CD4-positive, alpha-beta T cell treated with Interleukin-21 for 1 hour (primary cell): ENCODE measurements around the gene ANKMY1.
"Not testable (repeated sequence)": the region's sequence is repeated elsewhere in the genome, so short reads cannot be mapped to it uniquely, and the experiment has no call there.

ENCODE experiments used
- DNase-seq: peaks from one replicate; pipeline ENCODE4 v3.0.0-alpha.2; 2020

ANKMY1 gene

DNA sequence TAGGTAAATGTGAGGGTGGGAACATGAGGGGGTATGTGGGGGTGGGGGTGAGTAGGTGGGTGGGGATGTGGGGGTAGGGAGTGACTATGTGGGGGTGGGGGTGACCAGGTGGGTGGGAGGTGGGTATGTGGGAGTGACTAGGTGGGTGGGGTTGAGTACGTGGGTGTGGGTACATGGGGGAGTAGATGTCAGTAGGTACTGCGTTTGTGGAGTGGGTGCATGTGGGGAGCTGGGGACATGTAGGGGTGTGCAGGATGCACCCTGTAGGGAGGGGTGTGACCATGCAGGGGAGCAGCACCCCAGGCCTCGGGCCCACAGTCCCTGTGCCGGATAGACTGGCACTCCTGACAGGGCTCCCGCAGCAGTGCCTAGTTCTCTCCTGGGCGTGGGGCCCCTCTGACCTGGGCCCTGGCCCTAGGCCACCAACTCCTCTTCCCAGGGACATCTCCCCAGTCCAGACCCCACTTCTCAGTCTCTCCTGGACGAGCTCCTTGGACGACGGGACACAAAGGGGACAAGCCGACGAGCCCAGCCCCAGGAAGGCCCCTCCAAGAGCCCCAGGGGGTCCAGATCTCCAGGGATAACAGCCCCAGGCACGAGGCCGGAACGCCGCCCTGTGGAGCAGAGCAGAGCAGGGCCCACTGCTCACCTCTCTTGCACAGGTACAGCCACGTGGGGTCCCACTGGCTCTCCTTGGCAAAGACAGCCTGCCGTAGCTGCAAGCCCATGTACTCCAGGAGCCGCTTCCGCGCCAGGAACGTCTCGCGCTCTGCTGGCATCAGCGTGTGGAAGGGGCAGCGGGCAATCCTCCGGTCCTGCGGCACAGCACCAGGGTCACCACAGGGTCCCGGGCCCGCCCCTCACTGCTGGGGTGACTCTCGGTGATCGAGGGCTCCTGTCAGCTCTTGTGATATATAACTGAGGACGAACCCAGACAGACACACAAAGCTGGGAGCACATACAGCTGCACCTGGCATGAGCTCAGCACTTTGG is 58.2 kb downstream of the ANKMY1 start:
- DNase-seq, result no peak

DNA sequence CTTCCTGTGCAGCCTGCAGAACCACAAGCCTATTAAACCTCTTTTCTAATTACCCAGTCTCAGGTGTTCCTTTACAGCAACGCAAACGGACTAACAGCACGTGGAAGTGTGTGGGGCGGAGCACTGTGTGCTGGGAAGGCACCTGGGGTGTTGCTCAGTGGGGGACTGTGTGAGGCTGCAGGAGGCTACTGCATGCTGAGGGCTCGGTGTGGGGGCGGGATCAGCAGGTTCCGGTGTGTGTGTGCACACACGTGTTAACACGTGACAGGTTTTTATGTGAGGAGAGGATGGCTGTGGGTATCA is 58.9 kb downstream of the ANKMY1 start:
- DNase-seq, result no peak

DNA sequence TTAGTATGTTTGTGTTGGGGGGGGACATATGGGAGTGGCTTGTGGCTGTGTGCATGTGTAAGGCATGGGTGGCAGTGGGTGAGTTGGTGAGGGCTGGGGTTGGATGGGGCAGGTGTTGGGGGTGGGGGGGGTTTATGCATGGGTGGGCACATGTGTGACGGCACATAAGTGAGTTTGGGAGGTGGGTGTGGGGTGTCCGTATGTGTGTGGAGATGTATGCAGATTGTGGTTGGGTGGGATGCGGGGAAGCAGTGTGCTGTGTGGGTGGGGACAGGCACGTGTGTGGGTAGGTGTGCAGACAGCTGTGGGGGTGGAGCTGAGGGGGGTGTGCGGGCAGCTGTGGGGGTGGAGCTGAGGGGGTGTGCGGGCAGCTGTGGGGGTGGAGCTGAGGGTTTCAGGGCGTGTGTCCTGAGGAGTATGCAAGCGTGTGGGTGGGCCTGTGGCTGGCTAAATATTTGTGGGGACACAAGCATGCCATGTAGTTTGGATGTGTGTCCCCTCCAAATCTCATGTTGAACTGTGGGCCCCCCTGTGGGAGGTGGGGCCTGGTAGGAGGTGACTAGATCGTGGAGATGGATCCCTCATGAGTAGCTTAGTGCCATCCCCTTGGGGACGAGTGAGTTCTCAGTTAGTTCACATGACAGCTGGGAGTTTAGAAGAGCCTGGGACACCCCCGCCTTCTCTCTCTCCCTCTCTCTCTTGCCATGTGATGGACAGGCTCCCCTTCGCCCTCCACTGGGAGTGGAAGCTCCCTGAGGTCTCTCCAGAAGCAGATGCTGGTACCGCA is 59.4 kb downstream of the ANKMY1 start:
- DNase-seq, result no peak

DNA sequence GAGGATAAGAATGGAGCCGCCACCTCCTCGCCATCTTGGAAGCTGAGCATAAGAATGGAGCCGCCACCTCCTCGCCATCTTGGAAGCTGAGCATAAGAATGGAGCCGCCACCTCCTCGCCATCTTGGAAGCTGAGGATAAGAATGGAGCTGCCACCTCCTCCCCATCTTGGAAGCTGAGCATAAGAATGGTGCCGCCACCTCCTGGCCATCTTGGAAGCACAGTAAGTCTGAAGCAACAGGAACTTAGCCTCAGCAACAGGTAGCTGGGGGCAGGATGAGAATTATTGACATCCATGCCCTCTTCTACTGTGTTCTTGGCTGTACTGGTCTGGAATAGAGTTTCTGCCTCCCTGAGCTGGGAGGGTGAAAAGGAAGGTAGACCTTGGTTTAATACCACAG is 60.7 kb downstream of the ANKMY1 start:
- DNase-seq, result not testable (repeated sequence)

DNA sequence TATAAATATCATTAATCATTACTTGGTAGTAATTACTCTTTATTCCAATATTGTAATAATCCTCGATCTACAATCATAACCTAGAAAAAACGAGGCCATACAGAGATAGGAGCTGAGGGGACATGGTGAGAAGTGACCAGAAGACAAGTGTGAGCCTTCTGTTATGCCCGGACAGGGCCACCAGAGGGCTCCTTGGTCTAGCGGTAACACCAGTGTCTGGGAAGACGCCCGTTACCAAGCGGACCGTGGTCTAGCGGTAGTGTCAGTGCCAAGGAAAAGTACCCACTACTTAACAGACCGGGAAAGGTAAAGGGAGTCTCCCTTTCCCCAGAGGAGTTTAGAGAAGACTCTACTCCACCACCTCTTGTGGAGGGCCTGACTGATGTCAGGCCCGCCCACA is 62.8 kb downstream of the ANKMY1 start:
- not testable (repeated sequence) for DNase-seq

DNA sequence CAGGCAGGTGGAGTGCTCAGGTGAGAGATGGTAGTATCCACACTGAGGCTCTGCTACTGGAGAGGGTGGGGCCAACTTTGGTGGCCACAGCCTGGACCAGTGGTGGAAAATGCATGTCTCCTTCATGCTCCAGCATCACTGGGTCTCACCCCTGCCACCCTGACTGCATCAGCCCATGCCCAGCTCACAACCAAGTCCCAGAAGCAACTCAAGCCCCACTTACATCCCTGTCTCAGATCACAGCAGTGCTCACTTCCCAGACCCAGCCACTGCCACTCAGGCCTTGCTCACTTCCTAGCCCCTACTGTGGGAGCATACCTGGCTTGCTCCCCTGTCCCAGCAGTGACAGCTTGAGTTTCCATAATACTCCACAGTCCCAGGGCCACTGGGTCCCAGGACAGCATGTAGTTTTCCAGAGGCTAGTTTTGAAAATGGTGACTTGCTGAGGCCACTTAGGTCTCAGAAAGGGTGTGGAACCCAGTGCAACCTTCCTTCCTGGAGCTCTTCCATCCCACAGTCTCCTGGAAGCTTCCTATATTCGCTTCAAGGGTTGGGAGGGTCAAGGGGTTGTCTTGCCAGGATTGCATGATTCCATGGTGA is 63.5 kb downstream of the ANKMY1 start:
- no peak for DNase-seq

DNA sequence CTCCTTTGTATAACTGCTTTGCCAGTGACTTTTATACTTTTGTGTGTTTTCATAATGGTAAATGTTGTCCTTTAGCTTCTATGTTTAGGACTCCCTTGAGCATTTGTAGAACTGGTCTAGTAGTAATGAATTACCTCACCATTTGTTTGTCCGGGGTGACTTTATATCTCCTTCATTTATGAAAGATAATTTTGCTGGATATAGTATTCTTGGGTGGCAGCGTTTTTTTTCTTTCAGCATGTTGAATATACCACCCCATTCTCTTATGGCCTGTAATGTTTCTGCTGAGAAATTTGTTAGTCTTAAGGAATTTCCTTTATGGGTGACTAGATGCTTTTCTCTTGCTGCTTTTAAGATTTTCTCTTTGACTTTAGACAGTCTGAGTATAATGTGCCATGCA is 66.3 kb downstream of the ANKMY1 start:
- no peak for DNase-seq

DNA sequence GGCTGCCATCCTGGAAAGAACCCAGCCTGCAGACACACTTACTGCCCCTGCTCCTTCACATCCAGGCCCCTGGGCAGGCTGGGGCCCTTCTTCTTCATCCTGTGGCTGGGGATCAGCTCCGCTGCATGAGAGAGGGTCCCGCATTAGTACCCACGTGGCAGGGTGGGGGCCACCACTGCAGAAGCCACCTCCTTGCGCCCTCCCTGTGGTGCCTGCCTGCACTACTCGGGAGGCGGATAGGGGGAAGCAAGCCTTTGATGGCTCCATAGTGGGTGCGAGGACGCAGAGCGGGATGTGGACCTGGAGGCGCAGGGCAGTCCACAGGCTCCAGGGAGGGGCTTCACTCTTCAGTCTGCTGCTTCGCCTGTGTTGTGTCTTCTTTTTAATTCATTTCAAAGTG is 75.6 kb downstream of the ANKMY1 start:
- no peak for DNase-seq

DNA sequence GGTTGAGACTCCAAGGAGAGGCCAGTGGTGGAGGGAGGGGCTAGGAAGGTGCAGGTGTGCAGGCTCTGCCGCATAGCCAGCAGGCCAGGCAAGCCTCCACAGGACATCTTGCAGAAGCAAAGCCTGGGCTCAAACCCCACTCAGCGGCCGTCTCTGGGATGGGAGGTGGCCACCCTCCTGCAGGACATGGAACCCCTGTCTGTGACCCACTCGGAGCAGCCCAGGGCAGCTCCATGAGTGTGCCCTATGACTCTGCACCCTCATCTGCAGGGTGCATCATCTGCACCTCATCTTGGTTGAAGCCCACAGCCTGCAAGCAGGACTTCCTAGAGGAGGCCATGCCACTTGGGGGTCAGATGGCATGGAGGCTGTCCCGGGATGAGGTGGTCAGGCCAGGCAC is 76.1 kb downstream of the ANKMY1 start:
- DNase-seq, result no peak

DNA sequence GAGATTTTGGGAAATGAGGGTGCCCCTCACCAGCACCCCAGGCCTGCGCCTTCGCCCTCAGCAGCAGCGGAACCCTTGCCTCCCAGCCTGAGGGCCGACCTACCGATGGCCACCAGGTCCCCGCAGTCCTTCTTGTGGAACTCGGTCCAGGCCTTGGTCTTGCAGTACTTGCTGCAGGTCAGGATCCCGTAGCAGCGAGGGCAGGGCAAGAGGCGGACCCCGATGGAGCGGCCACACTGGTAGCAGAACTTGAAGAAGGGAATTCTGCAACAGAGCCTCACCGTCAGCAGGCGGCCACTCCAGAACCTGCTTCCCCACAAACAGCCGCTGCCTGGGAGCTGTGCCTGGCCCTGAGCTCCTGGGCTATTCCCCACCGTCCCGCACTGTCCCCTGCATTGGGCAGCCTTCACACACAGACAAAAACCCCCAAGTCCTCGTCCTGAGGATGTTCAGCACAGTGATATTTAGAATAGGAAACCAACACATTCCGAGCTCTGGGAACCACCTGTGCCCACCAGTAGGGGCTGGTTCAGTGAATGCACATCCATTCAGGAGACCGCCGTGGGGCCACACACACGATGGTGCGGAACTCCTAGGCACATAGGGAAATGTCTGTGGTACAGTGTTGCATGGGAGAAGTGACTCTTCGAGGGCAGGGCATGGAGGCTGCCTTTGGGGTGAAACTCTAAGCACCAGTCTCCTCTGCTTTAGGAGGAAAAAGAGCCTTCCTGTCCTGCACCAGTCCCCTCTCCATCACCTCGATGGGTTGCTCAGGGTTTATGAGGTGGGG is 76.8 kb downstream of the ANKMY1 start:
- no peak for DNase-seq

DNA sequence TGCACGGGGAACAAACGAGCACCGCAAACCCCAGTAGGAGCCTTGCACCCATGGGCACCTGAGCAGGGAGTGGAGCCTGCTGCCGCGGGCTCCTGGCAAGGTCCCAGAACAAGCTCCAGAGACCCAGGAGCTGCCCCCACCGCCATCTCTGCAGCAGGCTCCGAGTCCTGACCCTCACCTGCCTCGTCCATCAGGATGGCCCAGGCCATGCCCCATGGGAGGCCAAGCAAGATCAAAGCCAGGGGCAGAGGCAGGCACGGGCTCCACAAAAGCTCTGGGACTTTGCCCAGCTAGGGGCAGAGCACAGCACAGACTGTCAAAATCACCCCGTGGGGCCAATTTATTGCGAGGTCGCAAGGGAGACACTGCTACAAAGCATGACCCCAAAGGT is 78.7 kb downstream of the ANKMY1 start:
- DNase-seq, result no peak

DNA sequence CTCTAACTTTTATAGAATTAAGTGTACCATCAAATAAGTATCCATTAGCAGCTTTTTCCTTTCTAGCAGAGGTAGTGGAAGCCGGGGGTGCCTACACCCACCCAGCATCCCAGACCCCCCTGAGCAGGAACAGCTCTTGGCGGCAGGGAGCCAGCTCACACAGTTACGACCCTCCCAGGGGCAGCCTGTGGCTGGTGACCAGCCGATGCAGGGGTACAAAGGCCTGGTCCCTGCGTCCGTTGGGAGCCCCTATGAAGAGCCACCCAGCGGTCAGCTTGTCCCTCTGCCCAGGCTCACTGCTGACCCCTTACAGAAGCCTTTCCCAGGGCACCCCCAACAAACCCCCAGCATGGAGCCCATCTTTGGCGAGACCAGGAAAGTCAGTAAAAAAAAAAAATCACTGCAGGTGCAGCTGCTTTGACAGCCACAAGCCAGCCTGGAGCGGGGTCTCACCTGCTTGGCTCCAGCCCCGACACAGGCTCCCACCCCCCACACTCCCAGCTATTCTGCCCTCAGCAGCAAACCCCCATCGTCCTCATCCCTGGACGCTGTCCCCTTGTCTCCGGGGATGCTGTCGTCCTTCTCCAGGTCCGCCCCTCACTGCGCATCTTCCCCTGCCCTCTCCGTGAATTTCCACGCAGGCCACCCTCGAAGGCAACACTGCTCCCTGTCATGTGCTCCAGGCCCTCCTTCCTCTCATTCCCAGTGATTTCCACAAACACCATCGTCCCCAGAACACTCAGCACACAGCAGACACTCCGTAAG is 79.3 kb downstream of the ANKMY1 start:
- DNase-seq, result no peak

DNA sequence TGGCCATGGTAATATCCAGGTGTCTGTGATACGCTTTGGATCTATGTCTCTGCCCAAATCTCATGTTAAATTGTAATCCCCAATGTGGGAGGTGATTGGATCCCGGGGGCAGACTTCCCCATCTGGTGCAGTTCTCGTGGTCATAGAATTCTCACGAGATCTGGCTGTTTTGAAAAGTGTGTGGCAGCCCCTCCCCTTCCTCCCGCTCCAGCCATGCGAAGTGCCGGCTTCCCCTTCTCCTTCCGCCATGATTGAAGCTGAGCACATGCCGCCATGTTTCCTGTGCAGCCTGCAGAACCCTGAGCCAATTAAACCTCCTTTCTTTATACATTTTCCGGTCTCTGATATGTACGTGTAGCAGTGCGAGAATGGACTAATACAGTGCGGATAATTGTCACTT is 79.9 kb downstream of the ANKMY1 start:
- no peak for DNase-seq

DNA sequence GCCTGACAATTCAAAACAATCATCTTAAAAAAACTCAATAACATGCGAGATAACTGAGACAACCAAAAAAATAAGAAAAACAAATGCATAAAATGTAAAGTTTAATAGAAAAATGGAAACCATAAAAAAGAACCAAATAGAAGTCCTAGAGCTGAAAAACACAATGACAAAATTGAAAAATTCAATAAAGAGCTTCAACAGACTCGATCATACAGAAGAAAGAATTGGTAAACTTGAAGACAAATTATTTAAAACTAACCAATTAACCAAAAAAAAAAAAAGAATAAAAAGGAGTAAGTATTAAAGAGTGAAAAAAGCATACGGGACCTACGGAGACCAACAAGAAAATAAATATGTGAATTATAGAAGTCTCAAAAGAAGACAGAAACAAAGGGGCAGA is 84.6 kb downstream of the ANKMY1 start:
- no peak for DNase-seq

DNA sequence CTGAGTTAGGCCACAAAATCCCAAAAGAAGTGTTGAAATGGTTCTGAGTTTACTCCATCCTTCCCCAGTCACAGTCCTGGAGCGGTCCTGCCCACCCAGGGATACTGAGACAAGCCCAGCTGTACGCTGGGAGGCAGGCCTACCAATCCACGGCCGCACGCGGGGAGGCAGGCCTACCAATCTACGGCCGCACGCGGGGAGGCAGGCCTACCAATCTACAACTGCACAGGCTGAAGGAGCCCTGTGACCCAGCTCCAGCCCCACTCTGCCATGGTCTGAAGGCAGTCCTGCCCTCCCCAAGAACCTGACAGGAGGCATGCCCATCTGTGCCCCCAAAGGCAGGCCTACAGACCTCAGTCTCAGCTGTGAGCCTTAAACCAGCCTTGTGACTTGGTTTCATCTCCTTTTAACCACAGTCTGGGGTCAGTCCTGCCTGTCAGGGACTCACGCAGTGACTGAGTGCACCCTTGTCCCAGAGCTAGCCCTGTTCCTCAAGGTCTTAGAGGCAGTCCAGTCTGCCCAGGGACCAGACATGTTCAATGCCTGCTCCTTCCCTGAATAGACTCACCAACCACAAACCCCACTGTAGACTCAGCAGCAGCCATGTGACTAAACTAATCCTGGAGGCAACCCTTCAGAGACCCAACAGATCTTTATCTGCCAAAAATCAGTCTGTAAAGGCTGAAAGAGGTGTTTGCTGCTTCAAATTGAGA is 85.6 kb downstream of the ANKMY1 start:
- DNase-seq, result no peak

DNA sequence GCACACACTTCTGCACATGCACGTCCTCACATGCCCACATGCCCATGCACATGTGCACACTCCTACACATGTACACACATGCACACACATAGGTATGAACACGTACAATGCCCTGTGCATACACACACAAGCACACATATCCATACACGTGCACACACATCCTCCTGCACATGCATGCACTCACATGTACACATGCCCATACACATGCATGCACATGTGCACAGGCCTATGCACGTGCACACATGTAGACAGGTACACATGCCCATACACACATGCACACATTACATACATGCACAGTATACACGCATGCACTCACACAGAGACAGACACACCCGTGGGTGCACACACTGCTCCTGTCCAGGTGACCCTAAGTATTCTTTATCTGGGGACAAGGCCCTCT is 88.0 kb downstream of the ANKMY1 start:
- DNase-seq, result no peak

DNA sequence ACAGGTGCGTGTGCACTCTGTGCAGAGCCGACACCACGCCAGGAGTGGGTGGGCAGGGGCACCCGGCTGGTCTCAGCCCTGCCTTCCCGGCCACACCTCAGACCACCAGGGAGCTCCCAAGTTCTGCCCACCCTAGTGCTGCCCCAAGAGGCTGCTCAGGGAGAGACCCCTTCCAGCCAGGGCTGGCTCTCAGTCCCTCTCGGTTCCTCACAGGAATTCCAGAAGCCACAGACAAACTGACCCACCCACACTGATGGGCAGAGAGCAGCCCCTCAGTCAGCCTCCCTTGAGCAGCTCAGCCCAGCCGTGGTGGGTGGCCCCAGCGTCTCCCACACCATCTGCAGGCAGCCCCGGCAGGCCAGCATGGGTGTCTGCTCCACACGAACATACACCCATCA is 88.5 kb downstream of the ANKMY1 start:
- DNase-seq, result no peak

DNA sequence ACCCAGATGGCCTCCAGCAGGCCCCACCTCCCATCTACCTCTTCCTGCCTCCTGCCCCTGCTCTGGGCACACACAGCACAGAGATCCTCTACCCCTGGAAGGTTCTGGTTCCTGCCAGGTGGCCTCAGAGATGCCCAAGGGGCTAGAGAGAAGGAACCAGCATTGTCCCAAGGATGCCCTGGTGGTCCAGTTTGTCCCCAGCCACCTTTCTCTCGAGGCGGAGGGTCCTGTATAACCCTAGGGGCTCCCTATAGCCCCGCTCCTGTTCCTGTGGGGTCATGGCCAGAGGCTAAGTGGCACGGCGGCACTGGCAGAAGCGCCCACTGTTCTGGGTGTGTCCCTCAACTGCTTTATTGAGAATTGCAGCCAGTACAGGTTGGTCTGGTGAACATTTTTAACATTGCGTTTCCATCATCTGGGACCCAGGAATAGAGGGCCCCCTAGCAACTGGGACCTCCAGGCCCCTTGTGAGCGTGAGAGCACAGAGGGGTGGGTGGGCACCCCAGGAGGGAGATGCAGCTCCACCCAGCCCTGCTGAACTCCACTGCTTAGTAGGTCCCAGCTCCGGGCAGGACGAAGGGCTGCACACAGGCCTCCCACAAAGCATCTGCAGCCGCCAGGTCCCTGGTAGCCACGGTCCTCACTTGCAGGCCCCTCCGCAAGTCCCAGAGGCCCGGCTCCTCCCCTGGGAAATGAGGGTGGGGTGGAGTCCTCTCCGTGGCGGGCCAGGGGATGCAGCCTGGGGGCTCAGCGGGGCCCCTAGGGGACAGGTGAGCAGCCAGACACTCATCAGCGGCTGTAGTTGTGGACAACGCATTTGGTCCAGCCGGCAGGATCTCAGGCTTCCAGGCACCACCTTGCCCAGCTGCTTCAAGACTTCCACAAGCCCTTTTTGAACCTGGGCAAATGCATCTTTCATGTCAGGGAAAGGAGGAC is 89.2 kb downstream of the ANKMY1 start:
- no peak for DNase-seq

DNA sequence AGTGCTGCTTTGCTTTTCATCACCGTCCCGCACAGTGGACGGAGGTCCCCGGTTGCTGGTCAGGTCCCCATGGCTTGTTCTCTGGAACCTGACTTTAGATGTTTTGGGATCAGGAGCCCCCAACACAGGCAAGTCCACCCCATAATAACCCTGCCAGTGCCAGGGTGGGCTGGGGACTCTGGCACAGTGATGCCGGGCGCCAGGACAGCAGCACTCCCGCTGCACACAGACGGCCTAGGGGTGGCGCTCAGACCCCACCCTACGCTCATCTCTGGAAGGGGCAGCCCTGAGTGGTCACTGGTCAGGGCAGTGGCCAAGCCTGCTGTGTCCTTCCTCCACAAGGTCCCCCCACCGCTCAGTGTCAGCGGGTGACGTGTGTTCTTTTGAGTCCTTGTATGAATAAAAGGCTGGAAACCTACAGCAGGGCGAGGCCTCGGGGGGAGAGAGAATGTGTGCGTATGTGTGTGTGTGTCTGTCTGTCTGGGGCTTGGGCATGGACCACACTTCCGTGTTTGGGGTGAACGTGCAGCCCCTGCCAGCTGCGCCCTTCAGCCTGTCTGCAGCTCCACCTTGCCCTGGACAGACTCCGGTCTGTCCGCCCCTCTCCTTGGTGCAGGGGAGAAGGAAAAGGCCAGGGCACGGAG is 90.0 kb downstream of the ANKMY1 start:
- no peak for DNase-seq

DNA sequence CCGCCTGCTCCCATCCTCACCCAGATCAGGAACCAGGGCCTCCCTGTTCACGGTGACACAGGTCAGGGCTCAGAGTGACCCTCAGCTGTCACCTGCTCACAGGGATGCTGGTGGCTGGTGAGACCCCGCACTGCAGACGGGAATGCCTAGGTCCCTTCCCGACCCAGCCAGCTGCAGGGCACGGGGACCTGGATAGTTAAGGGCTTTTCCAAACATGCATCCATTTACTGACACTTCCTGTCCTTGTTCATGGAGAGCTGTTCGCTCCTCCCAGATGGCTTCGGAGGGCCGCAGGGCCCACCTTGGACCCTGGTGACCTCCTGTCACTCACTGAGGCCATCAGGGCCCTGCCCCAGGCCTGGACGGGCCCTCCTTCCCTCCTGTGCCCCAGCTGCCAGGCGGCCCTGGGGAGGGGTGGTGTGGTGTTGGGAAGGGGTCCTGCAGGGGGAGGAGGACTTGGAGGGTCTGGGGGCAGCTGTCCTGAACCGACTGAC is 90.6 kb downstream of the ANKMY1 start:
- DNase-seq, result no peak
